SK-N-SH (cell line): ENCODE results near the gene TEX264. TPM values are rescaled to one million over a fixed set of nuclear protein-coding genes. Genes with fewer than 3 reads are reported as not detected.
A peak's percentile ranks its signal among the peaks of the same experiment; 100 is the strongest.

Source experiments
- CTCF ChIA-PET: fragments of 300-600, 350-600 bp; formaldehyde crosslinking; extraction: SDS; loops from one replicate; lab custom pipeline; 2021; lab: Yijun Ruan, JAX
- POLR2A ChIA-PET: fragments of 350-600 bp; sonication (Branson Sonifier 250); formaldehyde crosslinking; extraction: SDS; loops from one replicate; lab custom pipeline; 2020; ENCODE audit warnings: antibody characterized with exemption, inconsistent platforms; lab: Yijun Ruan, JAX
- DNase-seq: peaks from one replicate; pipeline ENCODE4 v3.0.0; 2012
- H2AFZ ChIP-seq: fragments of 200-600 bp; sonication (generic); 2 replicates; pipeline ENCODE4 v1.8.1; 2016; ENCODE audit warnings: antibody characterized with exemption, mild to moderate bottlenecking, low read depth
- H3F3A ChIP-seq: fragments of 200-600 bp; sonication (generic); replicated peaks from 2 replicates; pipeline ENCODE3; 2016; ENCODE audit warnings: antibody characterized with exemption, mild to moderate bottlenecking; ENCODE audit not compliant: insufficient read depth
- H3K27ac ChIP-seq, 2 experiments: fragments of 200-500 bp in 1 of 2; fragments of 200-600 bp in 1 of 2; sonication (Bioruptor generic) in 1 of 2; sonication (generic), shearing (Covaris generic) in 1 of 2; 2 replicates each; pipeline versions ENCODE4 v1.5.1 to v1.6.1; 2014 to 2016; ENCODE audit warnings: low read depth in 2 of 2, inconsistent platforms in 1 of 2, low read length in 1 of 2, mild to moderate bottlenecking in 1 of 2, mixed read lengths in 1 of 2
- H3K27me3 ChIP-seq: fragments of 200-600 bp; sonication (generic), shearing (Covaris generic); 2 replicates; pipeline ENCODE4 v1.6.1; 2016; ENCODE audit warnings: mixed run types; ENCODE audit not compliant: insufficient read depth
- H3K36me3 ChIP-seq, 2 experiments: fragments of 200-500 bp in 1 of 2; fragments of 200-600 bp in 1 of 2; sonication (Bioruptor generic) in 1 of 2; sonication (generic) in 1 of 2; replicated peaks in 1 of 2; 2 replicates each; pipeline versions ENCODE3 to v1.5.1; 2014 to 2016; ENCODE audit warnings: low read length in 1 of 2, mild to moderate bottlenecking in 1 of 2; ENCODE audit not compliant: insufficient read depth in 2 of 2, control insufficient read depth in 1 of 2
- H3K4me1 ChIP-seq, 2 experiments: fragments of 200-500 bp in 1 of 2; fragments of 200-600 bp in 1 of 2; sonication (Bioruptor generic) in 1 of 2; sonication (generic), shearing (Covaris generic) in 1 of 2; 2 replicates each; pipeline versions ENCODE4 v1.5.1 to v1.6.1; 2014 to 2016; ENCODE audit warnings: low read depth in 1 of 2, low read length in 1 of 2, mixed run types in 1 of 2; ENCODE audit not compliant: insufficient read depth in 2 of 2, control insufficient read depth in 1 of 2
- H3K4me2 ChIP-seq: fragments of 200-600 bp; sonication (generic), shearing (Covaris generic); 2 replicates; pipeline ENCODE4 v1.6.1; 2017; ENCODE audit warnings: mixed run types
- H3K4me3 ChIP-seq, 2 experiments: fragments of 200-500 bp in 1 of 2; fragments of 200-600 bp in 1 of 2; sonication (Bioruptor generic) in 1 of 2; sonication (generic), shearing (Covaris generic) in 1 of 2; 2 replicates each; pipeline versions ENCODE4 v1.5.1 to v1.8.1; 2014 to 2016; ENCODE audit warnings: low read depth in 2 of 2, inconsistent platforms in 1 of 2, low read length in 1 of 2, mild to moderate bottlenecking in 1 of 2, mixed read lengths in 1 of 2, moderate library complexity in 1 of 2
- H3K79me2 ChIP-seq: fragments of 200-600 bp; sonication (generic); 2 replicates; pipeline ENCODE4 v1.8.1; 2017; ENCODE audit warnings: mild to moderate bottlenecking; ENCODE audit not compliant: insufficient read depth
- H3K9ac ChIP-seq: fragments of 200-600 bp; sonication (generic); 2 replicates; pipeline ENCODE4 v1.6.1; 2017; ENCODE audit warnings: mixed run types
- H3K9me2 ChIP-seq: fragments of 200-600 bp; sonication (generic); 2 replicates; pipeline ENCODE4 v1.6.1; 2017; ENCODE audit warnings: mixed run types
- H3K9me3 ChIP-seq: fragments of 200-600 bp; sonication (generic); 2 replicates; pipeline ENCODE4 v1.6.1; 2017; ENCODE audit warnings: mixed run types, mild to moderate bottlenecking, moderate library complexity
- H4K20me1 ChIP-seq: fragments of 200-600 bp; sonication (generic); 2 replicates; pipeline ENCODE4 v1.6.1; 2017; ENCODE audit warnings: mild to moderate bottlenecking, mixed run types; ENCODE audit not compliant: insufficient read depth
- CTCF ChIP-seq: fragments of 200-600 bp; sonication (generic); IDR thresholded peaks from 2 replicates; pipeline ENCODE4 v1.6.1; 2017; ENCODE audit warnings: antibody characterized with exemption, mild to moderate bottlenecking, moderate library complexity
- EP300 ChIP-seq, 2 experiments: IDR thresholded peaks; 2 replicates each; pipeline versions ENCODE4 v1.4.0 to v1.6.1; 2012; ENCODE audit warnings: borderline replicate concordance in 1 of 2, low read depth in 1 of 2, low read length in 1 of 2
- FOSL2 ChIP-seq: IDR thresholded peaks from 2 replicates; pipeline ENCODE4 v1.4.0; 2012; ENCODE audit warnings: low read depth, mild to moderate bottlenecking, moderate library complexity, borderline replicate concordance
- FOXM1 ChIP-seq: IDR thresholded peaks from 2 replicates; pipeline ENCODE4 v1.4.0; 2012; ENCODE audit warnings: low read depth, mild to moderate bottlenecking
- JUND ChIP-seq: IDR thresholded peaks from 2 replicates; pipeline ENCODE4 v1.4.0; 2012
- MEF2A ChIP-seq: IDR thresholded peaks from 2 replicates; pipeline ENCODE4 v1.4.0; 2012; ENCODE audit warnings: low read depth, borderline replicate concordance
- MXI1 ChIP-seq: IDR thresholded peaks from 2 replicates; pipeline ENCODE4 v1.6.1; 2012; ENCODE audit warnings: mild to moderate bottlenecking, low read depth, low read length, improper control_type of control experiment
- PBX3 ChIP-seq: IDR thresholded peaks from 2 replicates; pipeline ENCODE4; 2012
- POLR2AphosphoS5 ChIP-seq: IDR thresholded peaks from 2 replicates; pipeline ENCODE4 v1.6.1; 2012; ENCODE audit warnings: low read depth, low read length
- RAD21 ChIP-seq: IDR thresholded peaks from 2 replicates; pipeline ENCODE4 v1.6.1; 2012; ENCODE audit warnings: mild to moderate bottlenecking, low read length
- REST ChIP-seq: IDR thresholded peaks from 2 replicates; pipeline ENCODE4 v1.6.1; 2012; ENCODE audit warnings: mild to moderate bottlenecking, low read depth, low read length, moderate library complexity
- RFX5 ChIP-seq: IDR thresholded peaks from 2 replicates; pipeline ENCODE4 v1.6.1; 2012; ENCODE audit warnings: mild to moderate bottlenecking, improper control_type of control experiment, low read length
- RXRA ChIP-seq: IDR thresholded peaks from 2 replicates; pipeline ENCODE4 v1.4.0; 2012; ENCODE audit warnings: low read depth, mild to moderate bottlenecking, borderline replicate concordance
- SMC3 ChIP-seq: IDR thresholded peaks from 2 replicates; pipeline ENCODE4 v1.6.1; 2012; ENCODE audit warnings: low read depth, low read length, improper control_type of control experiment
- TCF12 ChIP-seq: IDR thresholded peaks from 2 replicates; pipeline ENCODE4 v1.4.0; 2012
- TEAD4 ChIP-seq: IDR thresholded peaks from 2 replicates; pipeline ENCODE4 v1.4.0; 2012; ENCODE audit warnings: mild to moderate bottlenecking, borderline replicate concordance; ENCODE audit not compliant: insufficient read depth
- YY1 ChIP-seq: IDR thresholded peaks from 2 replicates; pipeline ENCODE4 v1.4.0; 2012; ENCODE audit warnings: low read depth, mild to moderate bottlenecking
- WGBS: methylation state at CpG from one replicate; pipeline ENCODE4 v1.1.6; 2017; ENCODE audit warnings: low lambda C conversion rate; 5-methylcytosine and 5-hydroxymethylcytosine counted together
- polyA plus RNA-seq, 3 experiments: library from polyadenylated mRNA; depleted of rRNA; stranded (reverse); fragments of >200 nt; gene quantifications; 2 replicates each; pipeline ENCODE4 v1.2.3, GENCODE V29; 2012

TEX264 gene
- polyA plus RNA-seq, 1 of the 3 experiments (the other 2 are of a cell fraction): 82.1 TPM

GRCh38 chr3:51682079-51682478 is 11.0 kb downstream of the TEX264 start:
- WGBS: 9% methylated on average over 4 of the region's 4 CpGs
- Histone ChIP-seq H3K4me3 (no peak overlapping the region), H4K20me1 (peaks cover 20% of the 10 kb centered on the region), H3K27ac (peak overlapping the region; percentile 36 to 75; a peak in 3 of 4 replicates), H3K27me3 (no peaks in the 10 kb centered on the region), H2AFZ (no peak overlapping the region), H3K9me2 (no peaks in the 10 kb centered on the region), H3K4me1 (peaks cover 4 to 11% of the 10 kb centered on the region in 2 experiments; a peak in 2 of 4 replicates), H3K9me3 (no peaks in the 10 kb centered on the region), H3K4me2 (peak overlapping the region; percentile 3; the same call in 1 of the 2 replicates), H3K36me3 (peaks cover 11 to 50% of the 10 kb centered on the region in 2 experiments), H3K79me2 (no peaks in the 10 kb centered on the region), H3K9ac (no peak overlapping the region)
- DNase-seq: peak; percentile 92
- CTCF ChIA-PET: interaction anchor here (0.5 to 6.8 kb wide), 47 partner anchors 9 to 740 kb away, joined by 3 to 125 read pairs (median 5); partner anchors contain the start of genes DCAF1, RAD54L2, RBM15B and TEX264
- TF ChIP-seq PBX3 (peak; percentile 58), FOXM1 (no peak), JUND (no peak), MXI1 (peak; percentile 83), RFX5 (peak; percentile 33; the same call in 1 of the 2 replicates), TCF12 (peak; percentile 80; the same call in 1 of the 2 replicates), CTCF (peak; percentile 79), POLR2AphosphoS5 (0 out of 2 replicates have a peak, but pooled peaks have one; percentile 26), YY1 (no peak), SMC3 (peak; percentile 79), RAD21 (peak; percentile 96), EP300 (IDR thresholded peaks at IDR 0.05; ENCODE audit: borderline replicate concordance in 1 of 2, low read depth in 1 of 2, low read length in 1 of 2) (peak in 1 of 2 experiments; percentile 56; a peak in 2 of 4 replicates)
- TF ChIP-seq, all 33 proteins: peak for 9
- POLR2A ChIA-PET: interaction anchor here (1.0 to 1.4 kb wide), 2 partner anchors 10 to 182 kb away, joined by 5 to 8 read pairs; partner anchors contain the start of gene DCAF1
- no peaks in the 10 kb centered on the region for H3F3A ChIP-seq

- Histone ChIP-seq H3K4me1 (peaks cover 4 to 11% of the 10 kb centered on the region in 2 experiments; a peak in 2 of 4 replicates), H4K20me1 (peaks cover 20% of the 10 kb centered on the region), H3K27ac (no peak overlapping the region), H3K79me2 (no peaks in the 10 kb centered on the region), H3K9ac (no peak overlapping the region), H3K4me2 (no peak overlapping the region), H3K27me3 (no peaks in the 10 kb centered on the region), H2AFZ (no peak overlapping the region), H3K9me3 (no peaks in the 10 kb centered on the region), H3K4me3 (no peak overlapping the region), H3K36me3 (peaks cover 11 to 52% of the 10 kb centered on the region in 2 experiments), H3K9me2 (no peaks in the 10 kb centered on the region), H3F3A (no peaks in the 10 kb centered on the region)
- ChIA-PET CTCF (interaction anchor here (0.5 to 6.8 kb wide), 45 partner anchors 8 to 740 kb away, joined by 3 to 125 read pairs (median 5); partner anchors contain the start of genes DCAF1, RAD54L2, RBM15B and TEX264), POLR2A (interaction anchor here (1.0 kb wide), 1 partner anchor 182 kb away, joined by 5 read pairs; the partner anchor contains the start of gene DCAF1)
- no peak for DNase-seq
- 45% methylated on average over 4 of the region's 7 CpGs for WGBS
- no peak for TF ChIP-seq FOXM1
- no peak for TF ChIP-seq TCF12
- no peak for TF ChIP-seq RXRA
- TF ChIP-seq FOSL2: no peak
- no peak for TF ChIP-seq MEF2A
- TF ChIP-seq TEAD4: no peak
- TF ChIP-seq REST: no peak
- TF ChIP-seq RFX5: no peak
- no peak for TF ChIP-seq PBX3
Measured at GRCh38 chr3:51682526-51682925, 11.5 kb downstream of the TEX264 start.
